Right kidney (tissue), 9 donors: ENCODE data around the gene MARS1.
"Not testable (repeated sequence)": the region's sequence is repeated elsewhere in the genome, so short reads cannot be mapped to it uniquely, and the experiment has no call there.

Experiments
- DNase-seq: peaks from one replicate; pipeline ENCODE4 v3.0.0-alpha.2; 2016
- long read RNA-seq, 8 donors: transcript quantifications; one replicate each; lab custom pipeline, GENCODE V29; 2026

MARS1 gene
- long read RNA-seq, donor 1, transcript MARS-201 (21 exons, 2,905 nt), result major isoform, 7 of 16 reads
- long read RNA-seq, donor 1, partial matches to known transcripts, result 5 of 16 reads
- long read RNA-seq, donor 1, other reads (novel, unspliced or antisense), result 0 of 16 reads
- long read RNA-seq, donor 2, transcript MARS-201 (21 exons, 2,905 nt), result major isoform, 6 of 9 reads
- long read RNA-seq, donor 2, partial matches to known transcripts, result 0 of 9 reads
- long read RNA-seq, donor 2, other reads (novel, unspliced or antisense), result 0 of 9 reads
- long read RNA-seq, donor 3, partial matches to known transcripts, result 0 of 3 reads
- long read RNA-seq, donor 3, other reads (novel, unspliced or antisense), result 0 of 3 reads
- long read RNA-seq, donor 4, transcript MARS-201 (21 exons, 2,905 nt), result major isoform, 10 of 41 reads
- long read RNA-seq, donor 4, partial matches to known transcripts, result 5 of 41 reads
- long read RNA-seq, donor 4, other reads (novel, unspliced or antisense), result 23 of 41 reads
- long read RNA-seq, donor 5, transcript MARS-224 (3 exons, 479 nt), result minor isoform, 5 of 14 reads
- long read RNA-seq, donor 5, transcript MARS-201 (21 exons, 2,905 nt), result major isoform, 8 of 14 reads
- long read RNA-seq, donor 5, partial matches to known transcripts, result 0 of 14 reads
- long read RNA-seq, donor 5, other reads (novel, unspliced or antisense), result 0 of 14 reads
- long read RNA-seq, donor 6, transcript MARS-201 (21 exons, 2,905 nt), result major isoform, 5 of 7 reads
- long read RNA-seq, donor 6, partial matches to known transcripts, result 0 of 7 reads
- long read RNA-seq, donor 6, other reads (novel, unspliced or antisense), result 0 of 7 reads
- long read RNA-seq, donor 7, transcript MARS-201 (21 exons, 2,905 nt), result major isoform, 7 of 31 reads
- long read RNA-seq, donor 7, partial matches to known transcripts, result 6 of 31 reads
- long read RNA-seq, donor 7, other reads (novel, unspliced or antisense), result 17 of 31 reads
- long read RNA-seq, donor 8, partial matches to known transcripts, result 0 of 8 reads
- long read RNA-seq, donor 8, other reads (novel, unspliced or antisense), result 0 of 8 reads

DNA sequence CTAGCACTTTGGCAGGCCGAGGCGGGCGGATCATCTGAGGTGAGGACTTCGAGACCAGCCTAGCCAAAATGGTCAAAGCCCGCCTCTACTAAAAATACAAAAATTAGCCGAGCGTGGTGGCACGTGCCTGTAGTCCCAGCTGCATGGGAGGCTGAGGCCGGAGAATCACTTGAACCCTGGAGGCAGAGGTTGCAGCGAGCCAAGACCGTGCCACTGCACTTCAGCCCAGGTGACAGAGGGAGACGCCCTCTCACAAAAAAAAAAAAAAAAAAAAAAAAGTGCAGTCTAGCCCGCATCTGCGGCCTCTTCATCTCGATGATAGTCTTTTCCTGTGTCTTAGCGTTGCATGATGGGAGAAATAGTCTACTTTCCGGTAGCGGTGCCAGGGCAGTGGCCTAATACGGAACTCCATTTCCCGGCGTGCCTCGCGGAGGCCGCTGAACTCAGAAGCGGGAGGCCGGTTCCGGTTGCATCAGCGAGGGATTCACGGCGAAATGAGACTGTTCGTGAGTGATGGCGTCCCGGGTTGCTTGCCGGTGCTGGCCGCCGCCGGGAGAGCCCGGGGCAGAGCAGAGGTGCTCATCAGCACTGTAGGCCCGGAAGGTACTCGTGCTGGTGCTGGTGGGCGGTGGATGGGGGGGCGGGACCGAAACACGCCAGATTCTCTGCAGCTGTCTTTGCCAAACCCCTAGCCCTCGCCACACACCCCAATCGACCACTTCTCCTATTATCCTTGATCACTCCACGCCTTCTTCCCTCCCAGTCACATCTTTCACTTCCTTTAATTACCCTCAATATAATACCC lies at the start of gene MARS1:
Gene MARS1 (plus strand): TSS at position 472 of the 805 bp plus-strand sequence. CDS start 23 bp downstream, at position 495.
- DNase-seq, result peak; percentile 67

DNA sequence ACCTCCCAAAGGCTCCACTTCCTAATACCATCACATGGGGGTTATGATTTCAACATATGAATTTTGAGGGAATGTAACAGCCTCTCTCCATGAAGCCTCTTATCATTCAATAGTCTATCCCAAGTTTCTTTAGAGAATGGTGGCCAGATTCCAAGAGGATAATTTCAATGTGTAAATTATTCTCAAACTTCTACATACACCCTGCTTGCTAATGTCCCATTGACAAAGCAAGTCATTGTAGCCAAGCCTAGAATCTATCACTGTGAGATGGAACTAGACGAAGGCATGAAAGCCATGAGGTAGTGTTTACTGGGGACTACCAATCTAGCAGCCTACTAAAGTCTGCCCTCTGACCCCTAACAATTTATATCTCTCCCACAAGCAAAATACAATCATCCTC lies 49.5 kb upstream of the MARS1 start:
- no peak for DNase-seq

DNA sequence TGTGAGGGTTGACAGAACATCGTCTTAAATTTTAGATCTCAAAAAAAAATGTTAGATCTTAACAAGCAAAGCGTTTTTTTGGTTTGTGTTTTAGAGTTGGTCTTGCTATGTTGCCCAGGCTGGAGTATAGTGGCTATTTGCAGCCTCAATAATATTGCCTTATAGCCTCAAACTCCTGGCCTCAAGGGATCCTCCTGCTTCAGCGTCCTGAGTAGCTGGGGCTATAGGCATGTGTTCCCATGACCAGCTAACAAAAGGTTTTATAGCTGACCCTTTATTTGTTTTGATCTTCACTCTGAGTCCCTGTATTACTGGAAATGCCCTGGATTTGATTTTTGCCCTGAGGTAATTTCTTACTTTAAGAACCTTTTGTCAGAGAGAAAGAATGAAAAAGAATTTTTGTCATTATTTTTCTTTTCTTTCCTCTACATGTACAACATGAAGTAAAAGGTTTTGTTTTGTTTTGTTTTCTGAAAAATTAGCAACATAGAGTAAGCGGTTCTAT lies 48.1 kb upstream of the MARS1 start:
- no peak for DNase-seq

DNA sequence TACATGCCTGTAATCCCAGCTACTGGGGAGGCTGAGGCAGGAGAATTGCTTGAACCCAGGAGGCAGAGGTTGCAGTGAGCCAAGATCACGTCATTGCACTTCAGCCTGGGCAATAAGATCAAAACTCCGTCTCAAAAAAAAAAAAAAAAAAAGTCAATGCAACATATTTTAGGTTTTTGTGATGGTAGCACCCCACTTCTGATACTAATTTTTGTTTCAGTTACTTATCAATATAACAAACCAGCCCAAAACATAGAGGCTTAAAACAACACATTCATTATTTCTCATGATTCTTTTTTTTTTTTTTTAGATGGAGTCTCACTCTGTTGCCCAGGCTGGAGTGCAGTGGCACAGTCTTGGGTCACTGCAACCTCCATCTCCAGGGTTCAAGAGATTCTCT lies 46.5 kb upstream of the MARS1 start:
- not testable (repeated sequence) for DNase-seq

DNA sequence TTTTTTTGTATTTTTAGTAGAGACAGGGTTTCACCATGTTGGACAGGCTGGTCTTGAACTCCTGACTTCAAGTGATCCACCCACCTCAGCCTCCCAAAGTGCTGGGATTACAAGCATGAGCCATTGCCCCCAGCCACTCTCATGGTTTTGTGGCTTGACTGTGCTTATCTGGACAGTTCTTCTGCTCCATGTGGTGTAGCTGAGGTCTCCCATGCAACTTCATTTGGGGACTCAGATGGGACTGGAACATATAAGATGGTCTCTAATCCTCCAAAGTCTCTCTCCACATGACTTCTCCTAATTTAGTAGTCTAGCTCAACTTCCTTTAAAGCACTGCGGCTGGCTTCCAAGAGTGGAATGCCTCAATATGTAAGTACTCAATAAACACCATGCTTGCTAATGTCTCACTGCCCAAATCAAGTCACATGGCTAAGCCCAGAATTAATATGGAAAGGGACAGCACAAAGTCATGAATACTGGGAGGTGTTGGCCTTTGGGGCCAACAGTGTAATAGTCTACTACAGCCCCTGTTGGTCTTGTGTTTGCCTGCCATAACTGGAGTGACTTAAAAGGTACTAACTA lies 45.9 kb upstream of the MARS1 start:
- no peak for DNase-seq

DNA sequence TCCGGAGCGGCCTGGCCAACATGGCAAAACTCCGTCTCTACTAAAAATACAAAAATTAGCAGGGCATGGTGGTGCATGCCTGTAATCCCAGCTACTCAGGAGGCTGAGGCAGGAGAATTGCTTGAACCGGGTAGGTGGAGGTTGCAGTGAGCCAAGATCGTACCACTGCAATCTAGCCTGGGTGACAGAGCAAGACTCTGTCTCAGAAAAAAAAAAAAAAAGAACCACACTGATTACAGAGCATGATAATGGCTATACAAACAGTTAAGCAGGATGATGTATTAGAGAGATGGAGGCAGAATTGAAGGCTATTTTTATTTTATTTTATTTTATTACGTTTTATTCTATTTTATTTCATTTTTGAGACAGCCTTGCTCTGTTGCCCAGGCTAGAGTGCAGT lies 43.5 kb upstream of the MARS1 start:
- not testable (repeated sequence) for DNase-seq

DNA sequence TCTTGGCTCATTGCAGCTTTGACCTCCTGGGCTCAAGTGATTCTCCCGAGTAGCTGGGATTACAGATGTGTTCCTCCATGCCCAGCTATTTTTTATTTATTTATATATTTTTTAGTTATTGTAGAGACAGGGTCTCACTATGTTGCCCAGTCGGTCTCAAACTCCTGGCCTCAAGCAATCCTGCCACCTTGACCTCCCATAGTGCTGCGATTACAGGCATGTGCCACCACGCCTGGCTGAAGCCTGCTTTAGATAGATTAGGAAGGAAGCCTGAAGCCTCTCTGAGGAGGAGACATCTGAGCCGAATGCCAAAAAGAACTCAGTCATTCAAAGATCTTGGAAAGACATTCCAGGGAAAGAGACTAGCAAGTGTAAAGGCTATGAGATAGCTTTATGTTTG lies 43.1 kb upstream of the MARS1 start:
- DNase-seq, result no peak

DNA sequence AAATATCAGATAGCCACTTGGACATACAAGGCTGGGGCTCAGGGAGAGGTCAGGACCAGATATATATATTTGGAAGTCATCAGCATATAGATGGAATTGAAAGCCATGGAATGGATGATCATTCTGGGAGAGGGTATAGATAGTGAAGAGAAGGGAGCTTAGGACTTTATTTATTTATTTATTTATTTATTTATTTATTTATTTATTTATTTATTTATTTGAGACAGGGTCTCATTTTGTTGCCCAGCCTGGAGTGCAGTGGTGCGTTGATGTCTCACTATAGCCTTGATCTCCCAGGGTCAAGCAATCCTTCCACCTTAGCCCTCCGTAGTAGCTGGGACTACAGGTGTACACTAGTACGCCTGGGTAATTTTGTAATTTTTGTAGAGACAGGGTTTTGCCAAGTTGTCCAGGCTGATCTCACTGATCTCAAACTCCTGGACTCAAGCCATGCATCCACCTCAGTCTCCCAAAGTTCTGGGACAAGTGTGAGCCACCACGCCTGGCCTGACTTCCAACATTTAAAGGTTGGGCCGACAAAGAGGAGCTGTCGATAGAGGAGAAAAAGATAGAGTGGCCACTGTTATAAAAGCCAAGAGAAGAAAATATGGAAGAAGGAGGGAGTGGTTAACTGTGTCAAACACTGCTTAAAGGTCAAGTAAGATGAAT lies 41.4 kb upstream of the MARS1 start:
- DNase-seq, result no peak

DNA sequence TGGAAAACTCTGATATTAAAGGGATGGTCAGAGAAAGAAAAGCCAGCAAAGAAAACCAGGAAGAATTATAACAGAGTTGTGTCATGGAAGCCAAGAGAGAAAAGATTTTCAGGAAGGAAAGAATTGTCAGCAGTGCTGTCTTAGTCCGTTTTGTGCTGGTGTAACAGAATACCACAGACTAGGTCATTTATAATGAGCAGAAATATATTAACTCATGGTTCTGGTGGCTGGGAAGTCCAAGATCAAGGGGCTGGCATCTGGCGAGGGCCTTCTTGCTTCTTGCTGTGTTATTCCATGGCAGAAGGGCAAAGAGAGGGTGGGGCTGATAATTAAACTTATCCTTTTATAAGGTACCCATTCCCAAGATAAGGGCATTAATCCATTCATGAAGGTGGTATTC lies 39.2 kb upstream of the MARS1 start:
- DNase-seq, result no peak

DNA sequence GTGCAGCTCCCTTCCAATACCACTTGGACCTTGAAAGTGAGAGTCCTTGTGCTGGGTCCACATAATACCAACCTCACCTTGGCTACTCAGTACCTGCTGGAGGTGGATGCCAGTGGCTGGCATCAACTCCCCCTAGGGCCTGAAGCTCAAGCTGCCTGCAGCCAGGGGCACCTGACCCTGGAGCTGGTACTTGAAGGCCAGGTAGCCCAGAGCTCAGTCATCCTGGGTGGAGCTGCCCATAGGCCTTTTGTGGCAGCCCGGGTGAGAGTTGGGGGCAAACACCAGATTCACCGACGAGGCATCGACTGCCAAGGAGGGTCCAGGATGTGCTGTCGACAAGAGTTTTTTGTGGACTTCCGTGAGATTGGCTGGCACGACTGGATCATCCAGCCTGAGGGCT lies 38.5 kb upstream of the MARS1 start:
- DNase-seq, result no peak

DNA sequence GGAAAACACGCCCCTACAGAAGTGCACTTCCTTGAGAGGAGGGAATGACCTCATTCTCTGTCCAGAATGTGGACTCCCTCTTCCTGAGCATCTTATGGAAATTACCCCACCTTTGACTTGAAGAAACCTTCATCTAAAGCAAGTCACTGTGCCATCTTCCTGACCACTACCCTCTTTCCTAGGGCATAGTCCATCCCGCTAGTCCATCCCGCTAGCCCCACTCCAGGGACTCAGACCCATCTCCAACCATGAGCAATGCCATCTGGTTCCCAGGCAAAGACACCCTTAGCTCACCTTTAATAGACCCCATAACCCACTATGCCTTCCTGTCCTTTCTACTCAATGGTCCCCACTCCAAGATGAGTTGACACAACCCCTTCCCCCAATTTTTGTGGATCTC lies 37.8 kb upstream of the MARS1 start:
- no peak for DNase-seq

DNA sequence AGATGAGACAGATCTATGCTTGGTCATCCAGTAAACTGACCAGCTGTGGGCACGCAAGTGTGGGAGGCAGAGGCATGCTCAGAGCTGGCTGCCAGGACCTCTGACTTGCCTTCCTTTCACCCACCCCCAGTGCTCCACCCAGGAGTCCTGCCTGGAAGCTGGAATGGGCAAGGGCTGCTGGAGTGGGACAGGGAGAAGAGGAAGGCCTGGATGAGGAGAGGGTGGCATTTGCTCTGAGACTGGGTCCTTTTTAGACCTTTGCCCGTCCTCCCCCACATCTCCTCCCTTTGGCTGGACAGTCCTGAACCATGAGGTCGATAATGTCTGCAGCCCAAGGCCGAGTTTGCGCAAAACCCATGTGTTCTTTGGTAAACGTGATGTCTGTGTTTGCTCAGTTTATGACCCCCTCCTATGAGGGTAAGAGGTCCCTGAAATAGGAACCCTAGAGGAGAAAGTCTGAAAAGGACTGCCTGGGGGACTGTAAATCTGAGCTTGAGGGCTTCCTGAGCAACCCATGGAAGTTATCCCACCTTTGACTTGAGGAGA lies 36.6 kb upstream of the MARS1 start:
- no peak for DNase-seq

DNA sequence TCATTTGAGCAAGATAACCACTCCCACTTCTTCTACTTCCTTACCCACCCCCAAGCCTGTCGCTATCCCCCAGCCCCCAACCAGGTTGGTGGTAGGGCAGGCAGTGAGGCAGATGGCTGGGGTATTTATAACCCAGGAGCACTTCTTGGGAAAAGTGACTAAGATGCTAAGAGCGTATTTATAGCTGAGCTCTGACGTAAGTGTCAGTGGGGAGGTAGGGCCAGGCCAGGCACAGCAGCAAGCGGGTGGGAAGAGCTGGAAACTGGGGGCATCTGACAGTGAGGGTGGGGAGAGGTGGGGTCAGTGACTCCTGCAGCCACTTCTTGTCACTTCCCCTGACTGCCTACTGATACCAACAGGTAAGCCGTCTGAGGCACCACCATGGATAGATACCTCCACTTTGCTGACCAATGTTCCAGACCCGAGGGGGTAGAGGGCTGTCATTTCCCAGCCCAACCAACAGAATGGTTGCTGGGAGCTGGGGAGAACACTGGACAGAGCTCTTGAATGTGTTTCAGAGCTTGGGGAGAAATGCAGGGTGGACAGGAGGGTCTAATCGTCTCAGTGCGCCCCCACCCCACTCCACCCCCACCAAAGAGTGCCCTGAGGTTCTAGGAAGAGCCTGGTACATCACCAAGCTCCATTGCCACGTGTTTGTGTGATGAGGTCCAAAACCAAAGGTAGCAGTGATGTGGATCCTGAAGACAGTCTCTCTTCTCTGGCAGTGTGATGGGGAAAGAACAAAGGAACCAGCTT lies 35.5 kb upstream of the MARS1 start:
- DNase-seq, result no peak

DNA sequence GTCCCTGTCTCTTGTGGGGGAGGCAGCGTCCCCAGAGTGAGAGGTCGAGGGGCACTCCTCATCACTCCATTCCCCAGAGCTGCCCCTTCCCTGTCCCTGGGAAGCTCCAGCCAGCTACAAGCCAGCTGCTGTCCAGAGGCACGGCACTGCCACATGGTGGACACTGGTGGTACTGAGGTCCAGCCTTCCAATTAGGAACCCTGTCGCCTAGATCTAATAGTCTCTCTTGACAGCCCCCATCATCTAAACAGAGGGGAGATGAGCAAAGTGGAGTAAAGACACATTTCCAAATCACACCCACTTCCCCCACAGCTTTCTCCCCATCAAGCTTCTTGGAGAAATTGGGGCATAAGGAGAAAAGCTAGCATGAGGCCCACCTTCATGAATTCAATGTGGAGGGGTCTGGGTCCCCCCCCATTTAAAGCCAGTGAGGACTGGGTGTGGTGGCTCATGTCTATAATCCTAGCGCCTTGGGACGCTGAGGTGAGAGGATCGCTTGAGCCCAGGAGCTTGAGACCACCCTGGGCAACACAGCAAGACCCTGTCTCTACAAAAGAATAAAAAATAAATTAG lies 34.8 kb upstream of the MARS1 start:
- DNase-seq, result peak; percentile 63

DNA sequence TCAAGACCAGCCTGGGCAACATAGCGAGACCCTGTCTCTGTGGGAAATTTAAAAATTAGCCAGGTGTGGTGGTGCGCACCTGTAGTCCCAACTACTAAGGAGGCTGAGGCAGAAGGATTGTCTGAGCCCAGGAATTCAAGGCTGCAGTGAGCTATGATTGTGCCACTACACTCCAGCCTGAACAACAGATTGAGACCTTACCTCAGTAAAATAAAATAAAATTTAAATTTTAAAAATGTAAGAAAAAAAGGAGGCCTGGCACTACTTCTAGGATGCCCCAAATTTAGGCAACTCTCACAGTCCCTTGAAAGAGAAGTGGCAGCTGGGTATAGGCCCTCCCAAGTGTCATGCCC lies 33.7 kb upstream of the MARS1 start:
- DNase-seq, result no peak

DNA sequence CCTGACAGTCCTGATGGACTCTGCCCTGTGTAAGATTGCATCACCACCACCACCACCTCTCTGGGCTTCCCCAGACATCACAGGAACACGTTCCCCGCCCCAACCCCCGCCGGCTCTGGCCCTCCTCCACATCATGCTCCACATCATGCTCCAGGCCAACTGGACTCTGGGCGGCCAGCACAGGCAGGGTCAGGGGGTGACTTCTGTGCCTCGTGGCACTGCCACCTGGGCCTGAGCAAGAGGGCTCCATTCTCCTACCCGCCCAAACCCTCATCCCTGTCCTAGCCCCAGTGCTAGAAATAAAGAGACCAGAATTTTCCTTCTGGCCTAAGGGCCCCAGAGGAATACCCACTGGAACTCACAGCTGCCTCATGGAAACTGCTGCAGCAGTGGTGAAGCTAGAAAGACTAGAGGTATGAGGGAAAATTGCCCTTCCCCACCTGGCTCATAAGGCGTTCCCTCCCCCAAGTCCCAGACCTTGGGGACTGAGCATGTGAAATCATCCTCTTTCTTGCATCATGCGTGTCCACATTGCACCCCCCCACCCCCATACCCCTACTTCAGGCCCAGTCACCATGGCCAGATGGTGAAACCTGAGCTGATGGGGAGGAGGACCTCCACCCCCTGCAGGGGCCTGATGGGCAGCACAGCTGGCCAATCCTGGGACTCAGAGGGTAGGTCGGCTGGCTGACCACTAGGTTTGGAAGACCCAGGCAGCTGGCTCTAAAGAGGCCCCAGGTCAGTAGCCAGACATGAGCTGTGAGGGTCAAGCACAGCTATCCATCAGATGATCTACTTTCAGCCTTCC lies 33.1 kb upstream of the MARS1 start, which contains the start of gene INHBE:
Gene INHBE (plus strand): TSS at position 742 of the 808 bp plus-strand sequence. CDS start 230 bp downstream, outside the sequence.
- DNase-seq, result no peak

DNA sequence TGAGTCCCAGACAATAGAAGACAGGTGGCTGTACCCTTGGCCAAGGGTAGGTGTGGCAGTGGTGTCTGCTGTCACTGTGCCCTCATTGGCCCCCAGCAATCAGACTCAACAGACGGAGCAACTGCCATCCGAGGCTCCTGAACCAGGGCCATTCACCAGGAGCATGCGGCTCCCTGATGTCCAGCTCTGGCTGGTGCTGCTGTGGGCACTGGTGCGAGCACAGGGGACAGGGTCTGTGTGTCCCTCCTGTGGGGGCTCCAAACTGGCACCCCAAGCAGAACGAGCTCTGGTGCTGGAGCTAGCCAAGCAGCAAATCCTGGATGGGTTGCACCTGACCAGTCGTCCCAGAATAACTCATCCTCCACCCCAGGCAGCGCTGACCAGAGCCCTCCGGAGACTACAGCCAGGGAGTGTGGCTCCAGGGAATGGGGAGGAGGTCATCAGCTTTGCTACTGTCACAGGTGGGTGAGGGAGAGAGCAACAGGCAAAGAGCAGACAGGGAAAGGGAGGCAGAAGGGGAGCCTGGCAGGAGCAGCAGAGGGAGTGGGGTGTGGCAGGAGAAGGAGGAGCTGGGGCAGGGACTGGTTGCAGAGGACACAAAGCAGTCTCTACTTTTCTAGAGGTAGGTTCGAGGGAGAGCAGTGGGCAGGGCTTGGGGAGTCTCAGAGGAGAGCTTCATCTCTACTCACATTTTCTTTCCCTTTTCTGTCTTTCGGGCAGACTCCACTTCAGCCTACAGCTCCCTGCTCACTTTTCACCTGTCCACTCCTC lies 32.3 kb upstream of the MARS1 start:
- DNase-seq, result no peak
